ENCODE results near the gene RNGTT. TPM values are rescaled to one million over a fixed set of nuclear protein-coding genes. Genes with fewer than 3 reads are reported as not detected.

The RNGTT gene
- total RNA-seq, 2 experiments from 2014 or later: 22.1 to 22.2 TPM

DNA sequence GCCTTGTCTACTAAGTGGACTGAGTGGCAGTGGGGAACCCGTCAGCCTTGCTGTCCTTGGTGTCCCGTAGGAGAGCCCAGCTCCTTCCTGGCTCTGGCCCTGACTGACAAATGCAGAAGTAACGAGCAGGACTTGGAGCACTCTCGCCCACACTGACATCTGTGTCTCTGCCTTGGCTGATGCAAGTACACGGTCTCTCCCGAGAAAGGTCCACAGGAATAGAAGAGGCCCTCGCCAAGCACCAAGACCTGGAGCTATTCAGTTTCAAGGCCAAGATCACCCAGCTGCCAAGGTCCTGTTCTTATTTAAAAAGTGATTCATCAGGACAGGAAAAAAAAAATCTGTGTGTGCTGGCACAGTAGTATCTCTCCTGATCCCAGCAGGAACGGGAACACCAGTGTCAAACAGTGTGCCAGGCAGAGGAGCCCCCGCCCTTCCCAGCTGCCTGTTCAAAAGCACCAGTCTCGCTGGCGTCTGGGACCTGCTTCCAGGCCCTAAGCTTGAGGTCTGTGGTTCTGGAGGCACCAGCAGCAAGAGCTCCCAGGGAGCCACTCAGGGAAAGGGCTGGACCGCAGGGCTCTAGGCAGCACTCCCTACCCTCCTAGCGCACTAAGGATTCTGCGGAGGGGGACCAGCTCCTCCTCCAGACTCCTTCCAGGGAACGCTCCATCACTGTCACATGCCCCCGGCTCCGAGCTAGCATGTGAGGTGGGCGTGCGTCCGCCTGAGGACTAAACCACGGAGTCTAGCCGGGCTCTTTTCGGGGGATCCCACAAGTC is 376.9 kb downstream of the RNGTT start:
- Mint-ChIP-seq H3K27ac (no peak overlapping the region), H3K36me3 (ENCODE audit: low read depth) (no peaks in the 10 kb centered on the region), H3K4me1 (ENCODE audit: low read depth) (no peaks in the 10 kb centered on the region), H3K9me3 (peaks cover 4% of the 10 kb centered on the region), H3K27me3 (peaks cover 17% of the 10 kb centered on the region), H3K4me3 (no peak overlapping the region)
- ChIA-PET POLR2A (no interaction called here), CTCF (no interaction called here)
- DNase-seq: no peak
- TF ChIP-seq, protein P1, sequence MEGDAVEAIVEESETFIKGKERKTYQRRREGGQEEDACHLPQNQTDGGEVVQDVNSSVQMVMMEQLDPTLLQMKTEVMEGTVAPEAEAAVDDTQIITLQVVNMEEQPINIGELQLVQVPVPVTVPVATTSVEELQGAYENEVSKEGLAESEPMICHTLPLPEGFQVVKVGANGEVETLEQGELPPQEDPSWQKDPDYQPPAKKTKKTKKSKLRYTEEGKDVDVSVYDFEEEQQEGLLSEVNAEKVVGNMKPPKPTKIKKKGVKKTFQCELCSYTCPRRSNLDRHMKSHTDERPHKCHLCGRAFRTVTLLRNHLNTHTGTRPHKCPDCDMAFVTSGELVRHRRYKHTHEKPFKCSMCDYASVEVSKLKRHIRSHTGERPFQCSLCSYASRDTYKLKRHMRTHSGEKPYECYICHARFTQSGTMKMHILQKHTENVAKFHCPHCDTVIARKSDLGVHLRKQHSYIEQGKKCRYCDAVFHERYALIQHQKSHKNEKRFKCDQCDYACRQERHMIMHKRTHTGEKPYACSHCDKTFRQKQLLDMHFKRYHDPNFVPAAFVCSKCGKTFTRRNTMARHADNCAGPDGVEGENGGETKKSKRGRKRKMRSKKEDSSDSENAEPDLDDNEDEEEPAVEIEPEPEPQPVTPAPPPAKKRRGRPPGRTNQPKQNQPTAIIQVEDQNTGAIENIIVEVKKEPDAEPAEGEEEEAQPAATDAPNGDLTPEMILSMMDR (IDR thresholded peaks at IDR 0.05): no peak
- intact Hi-C loops (cut with micrococcal nuclease): no loop called here
- ATAC-seq: no peak

DNA sequence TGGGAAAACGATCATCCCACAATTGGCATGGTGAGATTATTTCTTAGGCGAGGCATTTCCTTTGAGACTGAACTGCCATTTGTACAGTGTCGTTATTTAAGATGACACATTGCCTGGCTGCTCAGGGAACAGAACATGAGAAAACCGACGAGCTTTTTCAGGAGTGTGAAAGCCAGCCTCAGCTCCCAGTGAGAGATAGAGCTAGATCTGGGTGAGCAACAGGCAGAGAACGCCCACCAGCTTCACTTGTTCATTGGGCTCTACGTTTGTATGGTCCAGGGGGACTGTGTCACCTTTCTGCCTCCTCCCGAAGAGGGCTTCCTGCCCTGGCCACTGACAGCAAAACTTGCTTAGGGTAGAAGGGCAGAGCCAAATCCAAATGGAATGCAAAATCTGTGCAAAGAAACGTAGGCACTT is 378.1 kb downstream of the RNGTT start:
- ChIA-PET CTCF (no interaction called here), POLR2A (no interaction called here)
- no peak overlapping the region for H3K4me3 Mint-ChIP-seq
- intact Hi-C loops (cut with micrococcal nuclease): no loop called here
- no peaks in the 10 kb centered on the region for H3K36me3 Mint-ChIP-seq (ENCODE audit: low read depth)
- H3K27me3 Mint-ChIP-seq: peaks cover 20% of the 10 kb centered on the region
- DNase-seq: no peak
- no peak for ATAC-seq
- TF ChIP-seq, protein P1 (IDR thresholded peaks at IDR 0.05): no peak
- H3K27ac Mint-ChIP-seq: no peak overlapping the region
- no peaks in the 10 kb centered on the region for H3K4me1 Mint-ChIP-seq (ENCODE audit: low read depth)
- H3K9me3 Mint-ChIP-seq: peaks cover 4% of the 10 kb centered on the region

DNA sequence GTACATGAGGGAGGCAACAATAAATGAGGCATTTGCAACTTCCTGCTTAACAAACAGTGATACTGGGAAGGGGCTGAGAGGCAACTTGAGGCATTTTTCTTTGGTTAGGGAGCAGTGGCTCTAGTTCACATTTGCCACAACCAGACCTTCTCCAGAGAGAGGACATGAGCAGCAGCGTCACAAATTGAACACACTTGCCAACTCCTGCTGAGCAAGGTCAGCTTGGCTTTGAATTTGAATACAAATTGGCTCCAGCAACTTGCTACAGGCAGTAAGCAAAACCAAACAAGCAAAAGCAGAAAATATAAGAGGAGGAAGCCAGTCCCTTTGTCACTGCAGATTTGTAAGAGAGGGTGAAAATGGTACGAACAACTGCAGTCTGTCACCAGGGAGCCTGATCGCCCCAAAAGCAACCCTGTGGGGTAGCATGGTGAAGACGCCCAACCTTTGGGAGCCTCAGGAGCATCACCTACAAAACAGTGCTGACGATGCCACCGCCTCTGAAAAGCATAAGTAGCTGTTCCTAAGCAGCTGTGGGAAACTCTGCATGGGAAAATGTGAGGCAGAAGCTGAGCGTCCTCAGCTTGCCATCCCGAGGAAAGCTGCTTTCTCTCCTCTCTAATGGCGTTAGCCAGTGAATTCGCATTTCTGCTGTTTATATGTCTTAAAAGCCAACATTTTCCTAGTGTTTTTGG is 378.7 kb downstream of the RNGTT start:
- DNase-seq (no peak), ATAC-seq (no peak)
- Mint-ChIP-seq H3K9me3 (peaks cover 4% of the 10 kb centered on the region), H3K4me1 (ENCODE audit: low read depth) (no peaks in the 10 kb centered on the region), H3K27ac (no peak overlapping the region), H3K4me3 (no peak overlapping the region), H3K27me3 (peaks cover 20% of the 10 kb centered on the region), H3K36me3 (ENCODE audit: low read depth) (no peaks in the 10 kb centered on the region)
- ChIA-PET POLR2A (no interaction called here), CTCF (no interaction called here)
- TF ChIP-seq, protein P1 (IDR thresholded peaks at IDR 0.05): no peak
- intact Hi-C loops (cut with micrococcal nuclease): no loop called here

DNA sequence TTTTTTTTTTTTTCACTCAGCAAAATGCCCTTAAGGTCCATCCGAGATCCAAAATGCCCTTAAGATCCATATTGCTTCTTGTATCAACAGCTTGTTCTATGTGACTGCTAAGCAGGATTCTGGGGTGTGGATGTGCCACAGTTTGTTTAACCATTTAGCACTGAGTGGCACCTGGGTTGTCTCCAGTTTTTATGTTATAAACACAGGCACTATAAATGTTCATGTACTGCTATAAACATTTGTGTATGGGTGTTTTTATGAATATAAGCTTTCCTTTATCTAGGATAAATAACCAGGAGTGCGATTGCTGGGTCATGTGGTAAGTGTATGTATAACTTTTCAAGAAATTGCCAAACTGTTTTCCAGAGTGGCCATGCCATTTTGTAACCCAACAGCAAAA is 386.0 kb downstream of the RNGTT start:
- no peaks in the 10 kb centered on the region for H3K4me1 Mint-ChIP-seq (ENCODE audit: low read depth)
- DNase-seq (no peak), ATAC-seq (no peak)
- peaks cover 9% of the 10 kb centered on the region for H3K27me3 Mint-ChIP-seq
- H3K27ac Mint-ChIP-seq: no peak overlapping the region
- no peak overlapping the region for H3K4me3 Mint-ChIP-seq
- no peaks in the 10 kb centered on the region for H3K9me3 Mint-ChIP-seq
- TF ChIP-seq, protein P1 (IDR thresholded peaks at IDR 0.05): no peak
- intact Hi-C loops (cut with micrococcal nuclease): no loop called here
- no peaks in the 10 kb centered on the region for H3K36me3 Mint-ChIP-seq (ENCODE audit: low read depth)
- POLR2A ChIA-PET: no interaction called here
- CTCF ChIA-PET: no interaction called here

DNA sequence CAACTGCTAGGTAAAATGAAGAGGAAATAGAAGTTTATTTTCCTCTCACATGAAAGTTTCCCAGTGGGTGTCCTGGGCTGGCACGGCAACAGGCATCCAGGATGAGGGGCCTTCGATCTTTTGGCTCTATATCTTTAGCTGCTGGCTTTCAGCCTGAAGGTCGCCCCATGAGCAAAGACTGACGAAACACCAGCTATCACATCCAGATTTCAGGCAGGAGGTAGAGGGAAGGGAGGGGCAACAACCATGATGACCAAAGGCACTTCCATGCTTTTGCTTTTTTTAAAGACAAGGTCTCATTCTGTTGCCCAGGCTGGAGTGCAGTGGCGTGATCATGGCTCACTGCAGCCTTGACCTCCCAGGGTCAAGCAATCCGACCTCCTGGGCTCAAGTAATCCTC is 387.9 kb downstream of the RNGTT start:
- DNase-seq (no peak), ATAC-seq (no peak)
- no peak overlapping the region for H3K27ac Mint-ChIP-seq
- H3K4me3 Mint-ChIP-seq: no peak overlapping the region
- H3K36me3 Mint-ChIP-seq (ENCODE audit: low read depth): no peaks in the 10 kb centered on the region
- peaks cover 2% of the 10 kb centered on the region for H3K27me3 Mint-ChIP-seq
- H3K9me3 Mint-ChIP-seq: no peaks in the 10 kb centered on the region
- no peaks in the 10 kb centered on the region for H3K4me1 Mint-ChIP-seq (ENCODE audit: low read depth)
- TF ChIP-seq, protein P1 (IDR thresholded peaks at IDR 0.05): no peak
- intact Hi-C loops (cut with micrococcal nuclease): no loop called here
- ChIA-PET POLR2A (no interaction called here), CTCF (no interaction called here)

Measured in activated CD8-positive, alpha-beta T cell treated with anti-CD3 and anti-CD28 coated beads for 36 hours (primary cell).